ENCODE measurements around the gene SLC6A17. TPM values are rescaled to one million over a fixed set of nuclear protein-coding genes. Genes with fewer than 3 reads are reported as not detected.

The SLC6A17 gene
- total and polyA plus RNA-seq, 12 donors = 0.04 to 6.9 (median 1.4) TPM; not detected in 1

DNA sequence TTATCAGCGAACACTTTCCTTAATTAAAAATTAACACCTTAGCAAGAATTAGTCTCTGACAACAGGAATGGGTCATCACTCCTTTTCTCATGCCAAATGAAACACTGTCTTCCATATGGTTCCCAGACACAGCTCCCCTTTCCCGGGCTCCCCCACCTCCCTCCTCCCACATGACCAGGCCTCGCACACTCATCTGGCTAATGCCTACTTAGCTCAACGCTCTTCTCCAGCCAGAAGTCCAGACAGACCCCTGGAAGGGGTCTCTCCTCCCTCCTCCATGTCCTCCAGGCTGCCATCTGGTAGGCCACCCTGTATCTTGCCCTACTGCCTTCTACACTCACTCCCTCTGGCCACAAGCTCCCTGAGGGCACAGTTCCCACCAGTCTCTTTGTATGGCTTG lies 99.7 kb downstream of the SLC6A17 start:
- no peak for DNase-seq
- H3K36me3 ChIP-seq (replicated peaks in 1 of 2) = no peaks in the 10 kb centered on the region
- H3K9me3 ChIP-seq (replicated peaks in 1 of 3) = no peaks in the 10 kb centered on the region
- no peak for TF ChIP-seq CTCF (IDR thresholded peaks at IDR 0.05)
- no peak overlapping the region for H3K4me3 ChIP-seq
- intact Hi-C loops (cut with DNase I) = no loop called here
- WGBS, 4 donors = 79 to 88% (median 86%) methylated on average over 4 of the region's 4 CpGs
- H3K4me1 ChIP-seq (replicated peaks in 1 of 2) = no peaks in the 10 kb centered on the region
- no peaks in the 10 kb centered on the region for H3K27me3 ChIP-seq
- H3K27ac ChIP-seq = no peak overlapping the region

DNA sequence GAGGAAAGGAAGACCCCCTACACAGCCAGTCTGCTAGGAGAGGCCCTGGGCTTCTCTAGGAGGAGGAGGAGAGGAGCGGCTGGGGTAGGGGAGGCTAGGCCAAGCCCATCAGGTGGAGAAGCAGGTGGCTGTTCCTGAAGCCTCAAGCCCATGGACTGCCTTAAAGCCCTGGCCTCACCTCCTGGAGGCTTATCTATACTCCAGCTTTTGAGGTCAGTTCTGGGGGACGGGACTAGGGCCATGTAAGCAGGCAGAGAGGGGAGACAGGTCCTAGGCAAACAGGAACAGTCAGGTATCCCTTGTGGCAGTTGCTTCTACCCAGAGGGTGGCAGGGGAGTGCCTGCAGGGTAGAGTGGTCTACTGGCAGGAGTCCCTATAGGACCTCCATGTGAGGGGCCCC lies 100.5 kb downstream of the SLC6A17 start:
- Histone ChIP-seq H3K4me3 (no peak overlapping the region), H3K27ac (no peak overlapping the region), H3K9me3 (replicated peaks in 1 of 3) (no peaks in the 10 kb centered on the region), H3K36me3 (replicated peaks in 1 of 2) (no peaks in the 10 kb centered on the region), H3K4me1 (replicated peaks in 1 of 2) (no peaks in the 10 kb centered on the region), H3K27me3 (no peaks in the 10 kb centered on the region)
- DNase-seq = peak in 1 of 7 donors; percentile 23
- intact Hi-C loops (cut with DNase I) = no loop called here
- TF ChIP-seq CTCF (IDR thresholded peaks at IDR 0.05) (no peak), POLR2A (IDR thresholded peaks at IDR 0.05) (no peak)
- 78 to 100% (median 95%) methylated on average over 2 of the region's 2 CpGs for WGBS, 4 donors

Other genes starting within 250 kb of the SLC6A17 start
- gene CSF1, start 239.6 kb upstream of the SLC6A17 start, total RNA-seq = 100 to 1,000 TPM in 6 of 9 donors, 10 to 100 TPM in 2, 1 to 10 TPM in 1; 3.8 to 295 (median 101) TPM
- gene CSF1, start 239.6 kb upstream of the SLC6A17 start, polyA plus RNA-seq = 10 to 100 TPM; 23.3 to 26.5 (median 24.5) TPM
- gene AHCYL1, start 165.7 kb upstream of the SLC6A17 start, total RNA-seq = 100 to 1,000 TPM in 5 of 9 donors, 10 to 100 TPM in 4; 60.7 to 147 (median 112) TPM
- gene AHCYL1, start 165.7 kb upstream of the SLC6A17 start, polyA plus RNA-seq = 100 to 1,000 TPM in 1 of 3 donors, 10 to 100 TPM in 2; 33.5 to 172 (median 37.7) TPM
- 10 to 100 TPM; 25.0 to 47.9 (median 37.0) TPM for gene STRIP1, start 115.9 kb upstream of the SLC6A17 start, total RNA-seq
- 10 to 100 TPM; 22.3 to 22.5 (median 22.3) TPM for gene STRIP1, start 115.9 kb upstream of the SLC6A17 start, polyA plus RNA-seq
- under 1 TPM in 1 of 9 donors, not detected in 8; 0.17 TPM for gene ALX3, start 79.8 kb upstream of the SLC6A17 start, total RNA-seq
- gene ALX3, start 79.8 kb upstream of the SLC6A17 start, polyA plus RNA-seq = under 1 TPM in 1 of 3 donors, not detected in 2; 0.07 TPM
- gene UBL4B, start 38.1 kb upstream of the SLC6A17 start, total RNA-seq = under 1 TPM in 1 of 9 donors, not detected in 8; 0.18 TPM
- under 1 TPM in 2 of 3 donors, not detected in 1; 0.13 to 0.24 TPM for gene UBL4B, start 38.1 kb upstream of the SLC6A17 start, polyA plus RNA-seq
- 10 to 100 TPM in 4 of 9 donors, 1 to 10 TPM in 5; 1.1 to 14.4 (median 9.7) TPM for gene KCNC4, start 59.8 kb downstream of the SLC6A17 start, total RNA-seq
- gene KCNC4, start 59.8 kb downstream of the SLC6A17 start, polyA plus RNA-seq = 10 to 100 TPM in 1 of 3 donors, 1 to 10 TPM in 2; 4.2 to 10.5 (median 5.8) TPM
- 10 to 100 TPM; 18.2 to 35.1 (median 23.3) TPM for gene RBM15, start 188.9 kb downstream of the SLC6A17 start, total RNA-seq
- 1 to 10 TPM; 2.3 to 9.9 (median 4.4) TPM for gene RBM15, start 188.9 kb downstream of the SLC6A17 start, polyA plus RNA-seq
- 10 to 100 TPM in 3 of 9 donors, 1 to 10 TPM in 6; 1.1 to 15.7 (median 4.8) TPM for gene SLC16A4, start 240.5 kb downstream of the SLC6A17 start, total RNA-seq
- gene SLC16A4, start 240.5 kb downstream of the SLC6A17 start, polyA plus RNA-seq = 1 to 10 TPM; 2.8 to 4.7 (median 3.2) TPM

Measured in adrenal gland (tissue), 12 donors.